Endothelial cell of umbilical vein (primary cell): ENCODE data around the gene LIPE. TPM values are rescaled to one million over a fixed set of nuclear protein-coding genes. Genes with fewer than 3 reads are reported as not detected.

ENCODE experiments used
- BruUV-seq: library from RNA; stranded (reverse); fragments of 400-500 nt; replicated peaks from 2 replicates; lab custom pipeline; 2021; lab: Mats Ljungman, UMichigan
- CTCF ChIA-PET: fragments of 300-600, 350-600 bp; sonication (Branson Sonifier 250); formaldehyde crosslinking; loops from one replicate; lab custom pipeline; 2021; ENCODE audit warnings: antibody characterized with exemption, inconsistent platforms; lab: Charles Lee
- POLR2A ChIA-PET: fragments of 300-600, 350-600 bp; sonication (Branson Sonifier 250); formaldehyde crosslinking; loops from one replicate; lab custom pipeline; 2021; ENCODE audit warnings: antibody characterized with exemption, inconsistent platforms; lab: Charles Lee
- DNase-seq: peaks from one replicate; pipeline ENCODE4 v3.0.0-alpha.2; 2011; ENCODE audit warnings: low read depth, low spot score
- FAIRE-seq: peaks from 2 replicates; lab custom pipeline; 2011; peaks lifted over from hg19 to GRCh38; lab: Jason Lieb, UNC
- H2AFZ ChIP-seq: 2 replicates; pipeline ENCODE4 v1.6.0; 2012; ENCODE audit warnings: low read depth, low read length, control low read depth, inconsistent platforms
- H3K27ac ChIP-seq: 2 replicates; pipeline ENCODE4 v1.5.1; 2011; ENCODE audit warnings: low read depth, mild to moderate bottlenecking, control low read depth, low read length, moderate library complexity; ENCODE audit not compliant: insufficient read depth
- H3K27me3 ChIP-seq, 2 experiments: 2 replicates each; pipeline versions ENCODE4 v1.6.0 to v1.6.1; 2011; ENCODE audit warnings: low read length in 2 of 2, mixed read lengths in 1 of 2; ENCODE audit not compliant: control insufficient read depth in 2 of 2, insufficient read depth in 2 of 2
- H3K36me3 ChIP-seq, 2 experiments: 2 replicates in 1 of 2; 3 replicates in 1 of 2; pipeline ENCODE4 v1.5.1; 2011; ENCODE audit warnings: low read length in 2 of 2, mild to moderate bottlenecking in 1 of 2, moderate library complexity in 1 of 2; ENCODE audit not compliant: control insufficient read depth in 2 of 2, insufficient read depth in 2 of 2; ENCODE audit errors: extremely low read depth in 1 of 2
- H3K4me1 ChIP-seq: 3 replicates; pipeline ENCODE4 v1.5.1; 2011; ENCODE audit warnings: mild to moderate bottlenecking, low read length; ENCODE audit not compliant: control insufficient read depth, insufficient read depth; ENCODE audit errors: extremely low read depth
- H3K4me2 ChIP-seq: 2 replicates; pipeline ENCODE4 v1.6.1; 2011; ENCODE audit warnings: low read length, control low read depth, mixed read lengths; ENCODE audit not compliant: insufficient read depth
- H3K4me3 ChIP-seq, 3 experiments: fragments of 200-600 bp in 1 of 3; sonication (generic), shearing (Covaris generic) in 1 of 3; replicated peaks in 1 of 3; 2 replicates each; pipeline ENCODE4 v1.5.1; 2011 to 2016; ENCODE audit warnings: control low read depth in 3 of 3, low read length in 3 of 3, mild to moderate bottlenecking in 2 of 3, inconsistent platforms in 1 of 3, low read depth in 1 of 3, moderate library complexity in 1 of 3; ENCODE audit not compliant: insufficient read depth in 1 of 3
- H3K79me2 ChIP-seq: 2 replicates; pipeline ENCODE4 v1.6.0; 2012; ENCODE audit warnings: low read length, inconsistent platforms; ENCODE audit not compliant: control insufficient read depth, insufficient read depth
- H3K9ac ChIP-seq: replicated peaks from 2 replicates; pipeline ENCODE3; 2011; ENCODE audit warnings: low read length, control low read depth; ENCODE audit not compliant: insufficient read depth; ENCODE audit errors: extremely low read depth
- H3K9me1 ChIP-seq: replicated peaks from 3 replicates; pipeline ENCODE4 v1.6.0; 2011; ENCODE audit warnings: mild to moderate bottlenecking, low read length; ENCODE audit not compliant: control insufficient read depth, insufficient read depth; ENCODE audit errors: extremely low read depth
- H3K9me3 ChIP-seq: replicated peaks from 2 replicates; pipeline ENCODE4 v1.5.1; 2012; ENCODE audit warnings: low read length, inconsistent platforms; ENCODE audit not compliant: control insufficient read depth, insufficient read depth
- H4K20me1 ChIP-seq: replicated peaks from 2 replicates; pipeline ENCODE3; 2011; ENCODE audit warnings: mild to moderate bottlenecking, low read length; ENCODE audit not compliant: control insufficient read depth, insufficient read depth; ENCODE audit errors: extremely low read depth
- EZH2 ChIP-seq: IDR thresholded peaks from 2 replicates; pipeline ENCODE4 v1.6.1; 2012; ENCODE audit warnings: borderline replicate concordance, low read depth, mild to moderate bottlenecking, moderate library complexity, low read length, inconsistent platforms; ENCODE audit not compliant: severe bottlenecking
- FOS ChIP-seq: IDR thresholded peaks from 2 replicates; pipeline ENCODE4 v1.6.1; 2011; ENCODE audit warnings: mild to moderate bottlenecking, low read length, moderate library complexity, borderline replicate concordance; ENCODE audit not compliant: insufficient read depth
- GATA2 ChIP-seq: IDR thresholded peaks from 2 replicates; pipeline ENCODE4 v1.7.0; 2011; ENCODE audit warnings: low read depth, mild to moderate bottlenecking, moderate library complexity, mixed read lengths, low read length; ENCODE audit not compliant: insufficient read length, insufficient read depth
- JUN ChIP-seq: IDR thresholded peaks from 2 replicates; pipeline ENCODE4 v1.6.1; 2011; ENCODE audit warnings: borderline replicate concordance, low read depth; ENCODE audit not compliant: insufficient read length, insufficient read depth
- MYC ChIP-seq: IDR thresholded peaks from one replicate; pipeline ENCODE4 v1.6.1; 2011; ENCODE audit warnings: mild to moderate bottlenecking, low read depth, low read length
- POLR2A ChIP-seq: IDR thresholded peaks from 2 replicates; pipeline ENCODE4 v1.6.1; 2012; ENCODE audit warnings: low read depth, mild to moderate bottlenecking, control low read depth, low read length
- POLR2AphosphoS5 ChIP-seq: IDR thresholded peaks from 2 replicates; pipeline ENCODE4 v1.6.1; 2012; ENCODE audit warnings: low read depth, mild to moderate bottlenecking, control low read depth, low read length, moderate library complexity; ENCODE audit not compliant: insufficient read depth
- dilution Hi-C: fragments of 300-500 bp; cut with MboI; formaldehyde crosslinking; loops from one replicate; pipeline ENCODE4 v1.15.0; 2019; ENCODE audit warnings: low sequenced_read_pairs; ENCODE audit not compliant: extremely low pct_ligation_motif_present
- intact Hi-C: fragments of 100-400 bp; cut with micrococcal nuclease; formaldehyde crosslinking; loops from one replicate; pipeline ENCODE4 v1.10.0; 2022
- polyA plus RNA-seq, 4 experiments: library from polyadenylated mRNA; depleted of rRNA in 3 of 4; stranded (reverse) in 3 of 4; unstranded in 1 of 4; fragments of >200 nt; gene quantifications; 2 replicates each; pipeline versions ENCODE4 v1.2.1 to v1.2.3, GENCODE V29; 2011 to 2012; ENCODE audit warnings: missing spikeins in 1 of 4
- total RNA-seq: library from RNA; stranded (reverse); gene quantifications from 2 replicates; pipeline ENCODE4 v1.2.3, GENCODE V29; 2021
- TF ChIP-seq, protein P1 (sequence below): IDR thresholded peaks from 2 replicates; pipeline ENCODE4 v1.6.1; 2011; ENCODE audit not compliant: insufficient read depth, insufficient read length
- TF ChIP-seq, protein P2 (sequence below), 2 donors: IDR thresholded peaks; 1 replicate in 1 of 2; 2 replicates in 1 of 2; pipeline ENCODE4 v1.5.1; 2011; ENCODE audit warnings: low read length in 2 of 2, mild to moderate bottlenecking in 2 of 2, moderate library complexity in 2 of 2, control low read depth in 1 of 2, inconsistent platforms in 1 of 2, low read depth in 1 of 2; ENCODE audit not compliant: insufficient read depth in 1 of 2; ENCODE audit errors: extremely low read depth in 1 of 2

Gene LIPE
- total and polyA plus RNA-seq, 2 donors (not counting 3 experiments of a cell fraction or from before 2014, with no cell fraction given) = 3.8 to 13.5 TPM

DNA sequence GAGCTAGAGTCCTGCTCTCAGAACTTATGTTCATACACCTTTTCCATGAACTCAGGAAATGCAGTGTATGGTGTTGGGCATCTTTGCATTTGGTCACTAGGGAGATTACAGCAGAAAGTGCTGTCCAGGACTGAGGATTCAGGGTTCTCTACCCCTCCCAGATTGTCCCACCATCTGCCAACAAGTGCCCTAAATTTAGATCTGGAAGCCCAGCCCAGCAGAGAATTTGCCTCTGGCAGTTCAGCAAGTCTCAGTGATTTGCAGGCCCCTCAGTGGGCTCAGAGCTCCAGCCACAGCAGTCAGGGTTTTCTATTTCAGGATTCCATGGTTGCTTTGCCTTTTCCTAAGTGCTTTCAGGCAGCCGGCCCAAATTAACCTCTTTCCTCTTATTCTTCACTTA, 60.5 kb downstream of the LIPE start:
- intact Hi-C loops = no loop called here

More for the DNA sequence above, 60.5 kb downstream of the LIPE start:
- ChIA-PET POLR2A (no interaction called here), CTCF (no interaction called here)
- no TSS peak for BruUV-seq
- Histone ChIP-seq H3K36me3 (peaks cover 0 to 16% of the 10 kb centered on the region in 2 experiments), H2AFZ (no peak overlapping the region), H3K9ac (no peak overlapping the region), H4K20me1 (no peaks in the 10 kb centered on the region), H3K4me1 (no peaks in the 10 kb centered on the region), H3K4me3 (no peak overlapping the region), H3K27ac (no peak overlapping the region), H3K4me2 (no peak overlapping the region), H3K9me3 (no peaks in the 10 kb centered on the region), H3K9me1 (no peaks in the 10 kb centered on the region), H3K79me2 (no peaks in the 10 kb centered on the region), H3K27me3 (no peaks in the 10 kb centered on the region)
- DNase-seq (no peak), FAIRE-seq (no peak)
- dilution Hi-C loops = no loop called here
- TF ChIP-seq, protein P1, sequence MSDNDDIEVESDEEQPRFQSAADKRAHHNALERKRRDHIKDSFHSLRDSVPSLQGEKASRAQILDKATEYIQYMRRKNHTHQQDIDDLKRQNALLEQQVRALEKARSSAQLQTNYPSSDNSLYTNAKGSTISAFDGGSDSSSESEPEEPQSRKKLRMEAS = no peak
- TF ChIP-seq GATA2 (no peak), POLR2AphosphoS5 (no peak), EZH2 (no peak), JUN (no peak), MYC (no peak), FOS (no peak), POLR2A (no peak)
- TF ChIP-seq, protein P2, sequence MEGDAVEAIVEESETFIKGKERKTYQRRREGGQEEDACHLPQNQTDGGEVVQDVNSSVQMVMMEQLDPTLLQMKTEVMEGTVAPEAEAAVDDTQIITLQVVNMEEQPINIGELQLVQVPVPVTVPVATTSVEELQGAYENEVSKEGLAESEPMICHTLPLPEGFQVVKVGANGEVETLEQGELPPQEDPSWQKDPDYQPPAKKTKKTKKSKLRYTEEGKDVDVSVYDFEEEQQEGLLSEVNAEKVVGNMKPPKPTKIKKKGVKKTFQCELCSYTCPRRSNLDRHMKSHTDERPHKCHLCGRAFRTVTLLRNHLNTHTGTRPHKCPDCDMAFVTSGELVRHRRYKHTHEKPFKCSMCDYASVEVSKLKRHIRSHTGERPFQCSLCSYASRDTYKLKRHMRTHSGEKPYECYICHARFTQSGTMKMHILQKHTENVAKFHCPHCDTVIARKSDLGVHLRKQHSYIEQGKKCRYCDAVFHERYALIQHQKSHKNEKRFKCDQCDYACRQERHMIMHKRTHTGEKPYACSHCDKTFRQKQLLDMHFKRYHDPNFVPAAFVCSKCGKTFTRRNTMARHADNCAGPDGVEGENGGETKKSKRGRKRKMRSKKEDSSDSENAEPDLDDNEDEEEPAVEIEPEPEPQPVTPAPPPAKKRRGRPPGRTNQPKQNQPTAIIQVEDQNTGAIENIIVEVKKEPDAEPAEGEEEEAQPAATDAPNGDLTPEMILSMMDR (IDR thresholded peaks at IDR 0.05; ENCODE audit: extremely low read depth in 1 of 2, insufficient read depth in 1 of 2, low read depth in 1 of 2, low read length in 2 of 2) = no peak
